Caco-2 (cell line): ENCODE results near the gene TRIM9. TPM values are rescaled to one million over a fixed set of nuclear protein-coding genes. Genes with fewer than 3 reads are reported as not detected.
A peak's percentile ranks its signal among the peaks of the same experiment; 100 is the strongest.

Experiments
- BruUV-seq: library from RNA; stranded (reverse); fragments of 400-500 nt; replicated peaks from 2 replicates; lab custom pipeline; 2021; lab: Mats Ljungman, UMichigan
- CTCF ChIA-PET: fragments of 300-600 bp; sonication (Branson Sonifier 250); formaldehyde crosslinking; loops from one replicate; lab custom pipeline; 2022; ENCODE audit warnings: antibody characterized with exemption; lab: Charles Lee
- POLR2A ChIA-PET: fragments of 300-600 bp; sonication (Branson Sonifier 250); formaldehyde crosslinking; loops from one replicate; lab custom pipeline; 2022; ENCODE audit warnings: antibody characterized with exemption; lab: Charles Lee
- DNase-seq, 2 experiments: peaks; one replicate each; pipeline versions ENCODE4 v3.0.0 to v3.0.0-alpha.2; 2020 to 2022
- H3K27me3 ChIP-seq: replicated peaks from 2 replicates; pipeline ENCODE4 v1.6.0; 2011; ENCODE audit warnings: low read length; ENCODE audit not compliant: control insufficient read depth, insufficient read depth
- H3K36me3 ChIP-seq: 2 replicates; pipeline ENCODE4 v1.5.1; 2011; ENCODE audit warnings: low read length; ENCODE audit not compliant: control insufficient read depth, insufficient read depth
- H3K4me1 ChIP-seq: fragments of 250-450 bp; sonication (Bioruptor Pico); 2 replicates; pipeline ENCODE4 v1.5.1; 2020; ENCODE audit warnings: mild to moderate bottlenecking
- H3K4me3 ChIP-seq: 2 replicates; pipeline ENCODE4 v1.5.1; 2011; ENCODE audit warnings: low read depth, mild to moderate bottlenecking, control low read depth, low read length
- H3K9me3 ChIP-seq: fragments of 250-450 bp; sonication (Bioruptor Pico); 2 replicates; pipeline ENCODE4 v1.5.1; 2020; ENCODE audit warnings: mild to moderate bottlenecking, moderate library complexity
- H3K27ac Mint-ChIP-seq: one replicate; pipeline ENCODE4 v1.8.0; 2022; ENCODE audit warnings: mixed read lengths; ENCODE audit not compliant: unreplicated experiment
- H3K27me3 Mint-ChIP-seq: one replicate; pipeline ENCODE4 v1.8.0; 2022; ENCODE audit warnings: mixed read lengths; ENCODE audit not compliant: insufficient read depth, unreplicated experiment
- H3K36me3 Mint-ChIP-seq: one replicate; pipeline ENCODE4 v1.8.0; 2022; ENCODE audit warnings: mild to moderate bottlenecking, mixed read lengths; ENCODE audit not compliant: insufficient read depth, unreplicated experiment
- H3K4me1 Mint-ChIP-seq: one replicate; pipeline ENCODE4 v1.8.0; 2022; ENCODE audit warnings: low read depth, mixed read lengths; ENCODE audit not compliant: unreplicated experiment
- H3K4me3 Mint-ChIP-seq: one replicate; pipeline ENCODE4 v1.8.0; 2022; ENCODE audit warnings: mild to moderate bottlenecking, moderate library complexity, mixed read lengths; ENCODE audit not compliant: unreplicated experiment
- H3K9me3 Mint-ChIP-seq: one replicate; pipeline ENCODE4 v1.8.0; 2022; ENCODE audit warnings: mixed read lengths; ENCODE audit not compliant: unreplicated experiment
- CTCF ChIP-seq, 2 experiments: fragments of 200-600 bp in 1 of 2; IDR thresholded peaks; 1 replicate in 1 of 2; 2 replicates in 1 of 2; pipeline versions ENCODE4 v1.5.1 to v1.8.0; 2011 to 2022; ENCODE audit warnings: antibody characterized with exemption in 1 of 2, control low read depth in 1 of 2, inconsistent platforms in 1 of 2, low read depth in 1 of 2, low read length in 1 of 2, mild to moderate bottlenecking in 1 of 2, moderate library complexity in 1 of 2; ENCODE audit not compliant: insufficient read depth in 1 of 2, severe bottlenecking in 1 of 2, unreplicated experiment in 1 of 2
- intact Hi-C: fragments of 100-400 bp; cut with micrococcal nuclease; formaldehyde crosslinking; loops from one replicate; pipeline ENCODE4 v1.10.0; 2022; ENCODE audit not compliant: unreplicated experiment
- total RNA-seq: library from RNA; stranded (reverse); gene quantifications from 2 replicates; pipeline ENCODE4 v1.2.3, GENCODE V29; 2022

The TRIM9 gene
- total RNA-seq, 1 experiment from 2014 or later, result 2.7 TPM

GRCh38 chr14:51087031-51087441 lies 7.9 kb downstream of the TRIM9 start:
- no peak for TF ChIP-seq CTCF (IDR thresholded peaks at IDR 0.05; ENCODE audit: insufficient read depth in 1 of 2, low read depth in 1 of 2, low read length in 1 of 2, severe bottlenecking in 1 of 2, unreplicated experiment in 1 of 2)
- POLR2A ChIA-PET, result no interaction called here
- peak; percentile 30 to 42 for DNase-seq

GRCh38 chr14:51086044-51086443 lies 8.9 kb downstream of the TRIM9 start:
- intact Hi-C loops, result no loop called here

More at GRCh38 chr14:51087031-51087441, 7.9 kb downstream of the TRIM9 start:
- peaks cover 11% of the 10 kb centered on the region for H3K4me1 Mint-ChIP-seq
- H3K27me3 Mint-ChIP-seq, result no peaks in the 10 kb centered on the region
- no peaks in the 10 kb centered on the region for H3K9me3 Mint-ChIP-seq
- H3K36me3 ChIP-seq, result no peaks in the 10 kb centered on the region
- CTCF ChIA-PET, result no interaction called here
- no peaks in the 10 kb centered on the region for H3K9me3 ChIP-seq
- BruUV-seq, result no TSS peak
- H3K4me3 Mint-ChIP-seq, result no peak overlapping the region
- intact Hi-C loops, result no loop called here
- no peaks in the 10 kb centered on the region for H3K27me3 ChIP-seq
- no peak overlapping the region for H3K4me3 ChIP-seq
- no peaks in the 10 kb centered on the region for H3K4me1 ChIP-seq
- H3K27ac Mint-ChIP-seq, result no peak overlapping the region
- H3K36me3 Mint-ChIP-seq, result no peaks in the 10 kb centered on the region

GRCh38 chr14:51084962-51085361 lies 9.9 kb downstream of the TRIM9 start:
- no peak for TF ChIP-seq CTCF (IDR thresholded peaks at IDR 0.05; ENCODE audit: insufficient read depth in 1 of 2, low read depth in 1 of 2, low read length in 1 of 2, severe bottlenecking in 1 of 2, unreplicated experiment in 1 of 2)
- intact Hi-C loops, result no loop called here
- ChIA-PET CTCF (no interaction called here), POLR2A (no interaction called here)
- no peaks in the 10 kb centered on the region for H3K27me3 Mint-ChIP-seq
- no peak overlapping the region for H3K27ac Mint-ChIP-seq
- H3K36me3 ChIP-seq, result no peaks in the 10 kb centered on the region
- BruUV-seq, result no TSS peak
- H3K9me3 Mint-ChIP-seq, result no peaks in the 10 kb centered on the region
- no peak for DNase-seq
- no peaks in the 10 kb centered on the region for H3K9me3 ChIP-seq
- no peak overlapping the region for H3K4me3 Mint-ChIP-seq
- H3K36me3 Mint-ChIP-seq, result no peaks in the 10 kb centered on the region
- H3K4me1 ChIP-seq, result no peaks in the 10 kb centered on the region
- no peaks in the 10 kb centered on the region for H3K27me3 ChIP-seq
- no peak overlapping the region for H3K4me3 ChIP-seq
- peaks cover 11% of the 10 kb centered on the region for H3K4me1 Mint-ChIP-seq

More at GRCh38 chr14:51086044-51086443, 8.9 kb downstream of the TRIM9 start:
- no TSS peak for BruUV-seq
- no peaks in the 10 kb centered on the region for H3K9me3 Mint-ChIP-seq
- no peaks in the 10 kb centered on the region for H3K27me3 Mint-ChIP-seq
- no peaks in the 10 kb centered on the region for H3K36me3 ChIP-seq
- H3K27me3 ChIP-seq, result no peaks in the 10 kb centered on the region
- no peak for TF ChIP-seq CTCF (IDR thresholded peaks at IDR 0.05; ENCODE audit: insufficient read depth in 1 of 2, low read depth in 1 of 2, low read length in 1 of 2, severe bottlenecking in 1 of 2, unreplicated experiment in 1 of 2)
- H3K4me1 Mint-ChIP-seq, result peaks cover 11% of the 10 kb centered on the region
- no peak overlapping the region for H3K4me3 Mint-ChIP-seq
- no peaks in the 10 kb centered on the region for H3K36me3 Mint-ChIP-seq
- no peaks in the 10 kb centered on the region for H3K9me3 ChIP-seq
- H3K27ac Mint-ChIP-seq, result no peak overlapping the region
- CTCF ChIA-PET, result no interaction called here
- no peaks in the 10 kb centered on the region for H3K4me1 ChIP-seq
- H3K4me3 ChIP-seq, result no peak overlapping the region
- DNase-seq, result no peak
- POLR2A ChIA-PET, result no interaction called here
